HepG2 (cell line): ENCODE measurements around the gene ZDHHC13. TPM values are rescaled to one million over a fixed set of nuclear protein-coding genes. Genes with fewer than 3 reads are reported as not detected.

Experiments
- BRD4 ChIP-seq: sonication (generic); formaldehyde crosslinking; IDR thresholded peaks from 2 replicates; pipeline ENCODE4 v1.4.0; 2020; ENCODE audit warnings: missing genetic modification reagents
- CREB1 ChIP-seq, 2 experiments: fragments of 450-650 bp in 1 of 2; IDR thresholded peaks; 2 replicates each; pipeline ENCODE4 v1.6.1; 2016 to 2017; ENCODE audit warnings: control low read depth in 1 of 2, mild to moderate bottlenecking in 1 of 2, missing compliant biosample characterization in 1 of 2, missing genetic modification characterization in 1 of 2
- HOXA3 ChIP-seq: sonication (generic); formaldehyde crosslinking; IDR thresholded peaks from 2 replicates; pipeline ENCODE4 v1.5.0; 2020; ENCODE audit warnings: missing genetic modification reagents
- IRX3 ChIP-seq: sonication (generic); formaldehyde crosslinking; IDR thresholded peaks from 2 replicates; pipeline ENCODE4 v1.8.1; 2023; ENCODE audit warnings: mild to moderate bottlenecking, low read depth, missing genetic modification reagents, borderline replicate concordance
- NFYB ChIP-seq: sonication (generic); formaldehyde crosslinking; IDR thresholded peaks from 2 replicates; pipeline ENCODE4 v1.4.0; 2020; ENCODE audit warnings: missing genetic modification reagents
- NKX3-1 ChIP-seq: sonication (generic); formaldehyde crosslinking; IDR thresholded peaks from 2 replicates; pipeline ENCODE4 v1.5.0; 2020; ENCODE audit warnings: missing genetic modification reagents
- PCBP1 ChIP-seq: fragments of 200-400 bp; formaldehyde crosslinking; IDR thresholded peaks from 2 replicates; pipeline ENCODE4 v1.6.1; 2017; ENCODE audit warnings: mild to moderate bottlenecking, low read depth, low read length, borderline replicate concordance
- PTBP1 ChIP-seq: fragments of 200-400 bp; formaldehyde crosslinking; IDR thresholded peaks from 2 replicates; pipeline ENCODE4 v1.6.1; 2018; ENCODE audit warnings: low read length, low read depth; ENCODE audit not compliant: poor library complexity, severe bottlenecking
- RBM39 ChIP-seq: fragments of 200-400 bp; formaldehyde crosslinking; IDR thresholded peaks from one replicate; pipeline ENCODE4 v1.6.1; 2018; ENCODE audit warnings: antibody characterized with exemption, mild to moderate bottlenecking, low read depth, low read length; ENCODE audit not compliant: poor library complexity, severe bottlenecking
- SIX1 ChIP-seq: sonication (generic); formaldehyde crosslinking; IDR thresholded peaks from 2 replicates; pipeline ENCODE4 v1.4.0; 2020; ENCODE audit warnings: missing genetic modification reagents, borderline replicate concordance
- SP5 ChIP-seq: IDR thresholded peaks from 2 replicates; pipeline ENCODE4 v1.6.1; 2016; ENCODE audit warnings: low read depth, borderline replicate concordance
- TCF7L2 ChIP-seq: IDR thresholded peaks from 2 replicates; pipeline ENCODE4 v1.6.1; 2011; ENCODE audit warnings: mild to moderate bottlenecking, low read depth, low read length, moderate library complexity
- ZBED4 ChIP-seq: sonication (generic); formaldehyde crosslinking; IDR thresholded peaks from 2 replicates; pipeline ENCODE4 v1.4.0; 2020; ENCODE audit warnings: missing genetic modification reagents, borderline replicate concordance
- ZNF281 ChIP-seq: sonication (generic); formaldehyde crosslinking; IDR thresholded peaks from 2 replicates; pipeline ENCODE4 v1.4.0; 2020; ENCODE audit warnings: missing genetic modification reagents, borderline replicate concordance
- ZNF329 ChIP-seq: sonication (generic); formaldehyde crosslinking; IDR thresholded peaks from 2 replicates; pipeline ENCODE4 v1.9.0; 2021; ENCODE audit warnings: low read depth, mild to moderate bottlenecking, missing genetic modification reagents
- ZNF556 ChIP-seq: sonication (generic); formaldehyde crosslinking; IDR thresholded peaks from 2 replicates; pipeline ENCODE4 v1.4.0; 2020; ENCODE audit warnings: mild to moderate bottlenecking, missing genetic modification reagents, borderline replicate concordance
- ZNF761 ChIP-seq: sonication (generic); formaldehyde crosslinking; conservative IDR thresholded peaks from 2 replicates; pipeline ENCODE4 v1.4.0; 2020; ENCODE audit warnings: mild to moderate bottlenecking, missing genetic modification reagents
- ZSCAN5A ChIP-seq: sonication (generic); formaldehyde crosslinking; IDR thresholded peaks from 2 replicates; pipeline ENCODE4 v1.8.0; 2022; ENCODE audit warnings: mild to moderate bottlenecking, missing genetic modification reagents, borderline replicate concordance
- polyA plus RNA-seq, 8 experiments: library from polyadenylated mRNA; depleted of rRNA in 3 of 8; stranded (reverse) in 7 of 8; unstranded in 1 of 8; fragments of >200 nt; fragmentation: Illumina TruSeq in 4 of 8; extraction: Trizol in 4 of 8; gene quantifications; 2 replicates each; pipeline versions ENCODE4 v1.2.1 to v1.2.3, GENCODE V29; 2011 to 2016; ENCODE audit warnings: low read depth in 4 of 8, missing spikeins in 1 of 8, mixed read lengths in 1 of 8; ENCODE audit not compliant: insufficient read depth in 1 of 8
- total RNA-seq, 5 experiments: library from RNA; depleted of rRNA; stranded (reverse); fragments of >200 nt; fragmentation: Illumina TruSeq; extraction: Trizol; gene quantifications; 2 replicates each; pipeline ENCODE4 v1.2.3, GENCODE V29; 2016; ENCODE audit warnings: low read depth in 1 of 5

The ZDHHC13 gene
- total and polyA plus RNA-seq, 2 of the 13 experiments (the other 11 are each of a cell fraction or from before 2014, with no cell fraction given): 10.9 to 11.8 TPM

- TF ChIP-seq ZNF281 (CRISPR knock-in tag) (no peak), ZSCAN5A (CRISPR knock-in tag) (0 out of 2 replicates have a peak, but pooled peaks have one; percentile 1), CREB1 (IDR thresholded peaks at IDR 0.05) (no peak), CREB1 (CRISPR knock-in tag; IDR thresholded peaks at IDR 0.05) (no peak), NKX3-1 (peak; percentile 3; the same call in 1 of the 2 replicates), ZNF329 (0 out of 2 replicates have a peak, but pooled peaks have one; percentile 53), PCBP1 (0 out of 2 replicates have a peak, but pooled peaks have one; percentile 24), BRD4 (CRISPR knock-in tag) (no peak), ZBED4 (CRISPR knock-in tag) (peak; percentile 25; the same call in 1 of the 2 replicates), SIX1 (CRISPR knock-in tag) (peak; percentile 41; the same call in 1 of the 2 replicates), SP5 (CRISPR knock-in tag) (peak; percentile 22; the same call in 1 of the 2 replicates), IRX3 (CRISPR knock-in tag) (no peak), NFYB (CRISPR knock-in tag) (peak; percentile 93), ZNF556 (0 out of 2 replicates have a peak, but pooled peaks have one; percentile 52), PTBP1 (no peak), TCF7L2 (no peak), ZNF761 (no peak), RBM39 (peak; percentile 54), HOXA3 (CRISPR knock-in tag) (no peak)
These were observed at the start of gene ZDHHC13 (continued) for GRCh38 chr11:19116971-19117759.
